ENCODE results near the gene THUMPD3.

- TF ChIP-seq ZNF8 (CRISPR knock-in tag; IDR thresholded peaks at IDR 0.05) (no peak), ISL1 (CRISPR knock-in tag; IDR thresholded peaks at IDR 0.05) (no peak), ZNF70 (CRISPR knock-in tag; IDR thresholded peaks at IDR 0.05) (no peak), ARNTL (CRISPR knock-in tag; IDR thresholded peaks at IDR 0.05; ENCODE audit: borderline replicate concordance, low read depth) (no peak), RARB (CRISPR knock-in tag; IDR thresholded peaks at IDR 0.05) (no peak), PPARA (CRISPR knock-in tag; IDR thresholded peaks at IDR 0.05; ENCODE audit: borderline replicate concordance) (no peak), ZFP30 (CRISPR knock-in tag; IDR thresholded peaks at IDR 0.05) (no peak), PATZ1 (CRISPR knock-in tag; IDR thresholded peaks at IDR 0.05; ENCODE audit: borderline replicate concordance) (no peak), ZC3H10 (CRISPR knock-in tag; IDR thresholded peaks at IDR 0.05) (no peak), OSR1 (CRISPR knock-in tag; IDR thresholded peaks at IDR 0.05) (no peak)
Measured at GRCh38 chr3:9331171-9331570, 31.7 kb upstream of the THUMPD3 start.
